Large intestine (tissue), 3 donors: ENCODE measurements around the gene MAPK14. TPM values are rescaled to one million over a fixed set of nuclear protein-coding genes. Genes with fewer than 3 reads are reported as not detected.
A peak's percentile ranks its signal among the peaks of the same experiment; 100 is the strongest.
"Not testable (repeated sequence)": the region's sequence is repeated elsewhere in the genome, so short reads cannot be mapped to it uniquely, and the experiment has no call there.

Experiments
- DNase-seq, 2 donors: peaks; one replicate each; pipeline versions ENCODE4 v3.0.0 to v3.0.0-alpha.2; 2013
- H3K27ac ChIP-seq: one replicate; pipeline ENCODE4 v1.5.1; 2013; ENCODE audit warnings: low read length
- H3K27me3 ChIP-seq: 2 replicates; pipeline ENCODE4 v1.6.1; 2013; ENCODE audit warnings: low read length; ENCODE audit not compliant: control insufficient read depth, insufficient read depth
- H3K36me3 ChIP-seq: 2 replicates; pipeline ENCODE4 v1.6.1; 2013; ENCODE audit warnings: low read length; ENCODE audit not compliant: control insufficient read depth, insufficient read depth
- H3K4me1 ChIP-seq: one replicate; pipeline ENCODE4 v1.6.1; 2013; ENCODE audit warnings: low read length; ENCODE audit not compliant: control insufficient read depth, insufficient read depth
- H3K4me3 ChIP-seq: one replicate; pipeline ENCODE4 v1.5.1; 2013; ENCODE audit warnings: low read length
- H3K9me3 ChIP-seq: one replicate; pipeline ENCODE4 v1.6.1; 2013; ENCODE audit warnings: mild to moderate bottlenecking, low read depth, low read length, moderate library complexity; ENCODE audit not compliant: control insufficient read depth
- WGBS: methylation state at CpG from one replicate; pipeline ENCODE4 v1.1.5; 2013; ENCODE audit warnings: low lambda C conversion rate; ENCODE audit not compliant: insufficient coverage; 5-methylcytosine and 5-hydroxymethylcytosine counted together
- polyA plus RNA-seq: library from polyadenylated mRNA; unstranded; fragments of 120-200 nt; gene quantifications from one replicate; pipeline ENCODE4 v1.2.1, GENCODE V29; 2013

The MAPK14 gene
- polyA plus RNA-seq, 1 donor, result 74.8 TPM

DNA sequence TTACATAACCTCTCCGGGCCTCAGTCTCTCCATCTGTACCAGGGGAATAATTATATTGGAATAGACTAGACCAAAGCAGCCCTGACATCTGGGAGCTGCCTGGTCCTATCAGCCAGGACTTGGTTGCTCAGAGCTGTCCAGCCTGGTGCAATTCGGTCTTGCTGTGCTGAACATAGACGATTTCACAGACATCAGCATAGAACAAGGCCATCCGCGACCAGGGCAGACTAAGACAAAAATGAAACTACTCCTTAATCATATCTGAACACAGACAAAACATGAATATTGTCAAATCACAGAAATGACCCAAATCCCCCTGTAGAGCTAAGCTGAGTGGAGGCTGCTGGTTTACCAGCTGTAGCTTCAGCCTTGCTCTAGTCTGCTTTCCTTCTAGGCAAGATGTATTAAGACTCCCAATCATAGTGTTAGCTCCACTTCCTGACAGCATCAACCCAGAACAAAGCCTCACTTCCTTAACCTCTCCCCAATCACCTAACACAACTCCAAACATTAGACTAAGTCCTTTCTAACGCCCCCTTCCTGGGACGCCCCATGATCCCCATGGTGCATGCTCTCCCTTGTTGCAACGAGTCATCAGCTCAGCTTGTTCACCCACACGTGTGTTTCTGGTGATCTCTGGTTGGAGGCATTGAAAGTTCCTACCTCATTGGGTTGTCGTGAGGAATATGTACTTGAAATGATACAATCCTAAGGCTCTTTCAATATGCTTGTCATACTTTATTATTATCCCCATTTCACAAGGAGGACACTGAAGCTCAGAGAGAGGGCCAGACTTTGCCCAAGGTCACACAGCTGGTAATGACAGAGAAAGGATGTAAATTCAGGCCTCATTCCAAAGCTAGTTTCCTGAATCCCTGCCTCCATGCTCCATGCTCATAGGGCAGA is 99.2 kb downstream of the MAPK14 start:
- Histone ChIP-seq H3K27ac (no peak overlapping the region), H3K9me3 (no peaks in the 10 kb centered on the region), H3K27me3 (no peaks in the 10 kb centered on the region), H3K36me3 (no peaks in the 10 kb centered on the region), H3K4me3 (no peak overlapping the region), H3K4me1 (peaks cover 24% of the 10 kb centered on the region)
- DNase-seq, result no peak
- no CpG with 5 or more reads among the region's 10 CpGs for WGBS

DNA sequence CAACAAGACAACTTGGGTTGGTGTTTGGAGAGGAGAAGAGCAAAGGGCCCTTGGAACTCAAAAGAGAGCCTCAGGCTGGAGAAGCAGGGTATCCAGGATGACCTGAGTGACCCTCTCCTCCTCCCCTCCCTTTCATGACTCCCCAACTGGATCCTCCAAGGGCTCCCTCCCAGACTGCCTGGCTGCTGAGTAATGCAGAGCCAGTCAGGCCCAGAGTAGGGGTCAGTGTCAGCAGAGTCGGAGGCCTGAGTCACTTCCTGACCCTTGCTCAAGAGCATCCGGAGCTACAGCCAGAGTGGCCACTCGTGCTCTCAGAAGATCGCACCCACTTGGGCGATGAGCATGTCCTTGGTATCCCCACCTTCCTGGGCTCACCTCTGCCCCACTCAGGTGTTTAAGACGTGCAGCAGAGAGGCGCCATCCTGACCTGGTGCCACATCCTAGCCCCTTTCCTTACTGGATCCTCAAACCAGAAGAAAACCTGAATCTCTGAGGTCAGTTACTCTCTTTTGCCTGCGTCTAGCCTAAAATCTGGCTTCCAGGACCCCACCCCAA is 99.9 kb downstream of the MAPK14 start:
- peaks cover 5% of the 10 kb centered on the region for H3K36me3 ChIP-seq
- H3K9me3 ChIP-seq, result no peaks in the 10 kb centered on the region
- 100% methylated on average over 1 of the region's 8 CpGs for WGBS
- H3K27ac ChIP-seq, result no peak overlapping the region
- no peak overlapping the region for H3K4me3 ChIP-seq
- no peaks in the 10 kb centered on the region for H3K27me3 ChIP-seq
- H3K4me1 ChIP-seq, result peaks cover 24% of the 10 kb centered on the region
- no peak for DNase-seq

DNA sequence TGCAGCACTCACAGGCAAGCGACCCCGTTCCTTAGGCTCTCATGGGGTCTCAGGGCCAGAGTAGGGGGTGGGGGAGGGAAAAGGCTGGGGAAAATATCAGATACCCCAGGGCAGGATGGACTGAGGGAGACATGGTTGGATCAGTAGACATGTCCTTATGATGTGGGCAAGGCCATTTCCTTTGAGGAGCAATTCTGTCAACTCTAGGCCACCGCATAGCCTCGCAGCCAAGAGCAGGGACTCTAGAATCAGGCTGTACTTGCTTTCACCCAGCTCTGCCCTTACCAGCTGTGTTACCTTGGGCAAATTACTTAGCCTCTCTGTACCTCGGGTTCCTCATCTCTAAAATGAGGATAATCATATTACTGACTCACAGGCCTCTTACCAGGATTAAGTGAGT is 100.5 kb downstream of the MAPK14 start:
- no peak for DNase-seq
- H3K27me3 ChIP-seq, result no peaks in the 10 kb centered on the region
- no peak overlapping the region for H3K27ac ChIP-seq
- WGBS, result 100% methylated on average over 1 of the region's 5 CpGs
- peaks cover 10% of the 10 kb centered on the region for H3K36me3 ChIP-seq
- peaks cover 28% of the 10 kb centered on the region for H3K4me1 ChIP-seq
- H3K4me3 ChIP-seq, result no peak overlapping the region
- H3K9me3 ChIP-seq, result no peaks in the 10 kb centered on the region

DNA sequence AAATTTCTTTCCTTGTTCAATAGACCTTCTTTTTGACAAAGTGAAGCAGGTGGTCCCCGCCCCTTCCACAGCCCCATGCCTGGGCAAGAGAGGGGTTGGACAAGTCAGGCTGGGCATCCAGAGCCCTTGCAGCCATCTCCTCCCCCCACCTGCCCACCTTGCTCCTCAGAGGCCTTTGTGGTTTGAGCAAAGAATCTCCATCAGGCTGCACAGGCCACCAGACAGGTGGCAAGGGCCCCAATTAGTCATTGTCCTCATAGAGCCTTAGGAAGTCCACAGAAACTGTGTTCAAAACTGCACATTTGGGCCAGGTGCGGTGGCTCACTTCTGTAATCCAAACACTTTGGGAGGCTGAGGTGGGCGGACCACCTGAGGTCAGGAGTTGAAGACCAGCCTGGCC is 101.2 kb downstream of the MAPK14 start:
- H3K36me3 ChIP-seq, result peaks cover 14% of the 10 kb centered on the region
- H3K4me3 ChIP-seq, result no peak overlapping the region
- H3K27ac ChIP-seq, result no peak overlapping the region
- peaks cover 31% of the 10 kb centered on the region for H3K4me1 ChIP-seq
- no peak for DNase-seq
- H3K9me3 ChIP-seq, result no peaks in the 10 kb centered on the region
- H3K27me3 ChIP-seq, result no peaks in the 10 kb centered on the region
- no CpG with 5 or more reads among the region's 3 CpGs for WGBS

DNA sequence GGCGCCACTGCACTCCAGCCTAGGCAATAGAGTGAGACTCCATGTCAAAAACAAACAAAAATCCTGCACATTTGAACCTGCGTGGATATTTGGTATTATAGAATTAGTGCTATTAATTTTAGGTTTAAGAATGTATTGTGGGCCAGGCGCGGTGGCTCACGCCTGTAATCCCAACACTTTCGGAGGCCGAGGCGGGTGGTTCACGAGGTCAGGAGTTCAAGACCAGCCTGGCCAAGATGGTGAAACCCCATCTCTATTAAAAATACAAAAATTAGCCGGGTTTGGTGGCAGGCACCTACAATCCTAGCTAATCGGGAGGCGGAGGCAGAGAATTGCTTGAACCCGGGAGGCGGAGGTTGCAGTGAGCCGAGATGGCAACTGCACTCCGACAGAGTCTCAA is 101.7 kb downstream of the MAPK14 start:
- not testable (repeated sequence) for H3K4me3 ChIP-seq, DNase-seq, H3K9me3 ChIP-seq, H3K27me3 ChIP-seq
- H3K4me1 ChIP-seq, result peaks cover 31% of the 10 kb centered on the region
- H3K27ac ChIP-seq, result peak overlapping the region; percentile 97
- WGBS, result 100% methylated on average over 1 of the region's 16 CpGs
- H3K36me3 ChIP-seq, result peaks cover 20% of the 10 kb centered on the region

DNA sequence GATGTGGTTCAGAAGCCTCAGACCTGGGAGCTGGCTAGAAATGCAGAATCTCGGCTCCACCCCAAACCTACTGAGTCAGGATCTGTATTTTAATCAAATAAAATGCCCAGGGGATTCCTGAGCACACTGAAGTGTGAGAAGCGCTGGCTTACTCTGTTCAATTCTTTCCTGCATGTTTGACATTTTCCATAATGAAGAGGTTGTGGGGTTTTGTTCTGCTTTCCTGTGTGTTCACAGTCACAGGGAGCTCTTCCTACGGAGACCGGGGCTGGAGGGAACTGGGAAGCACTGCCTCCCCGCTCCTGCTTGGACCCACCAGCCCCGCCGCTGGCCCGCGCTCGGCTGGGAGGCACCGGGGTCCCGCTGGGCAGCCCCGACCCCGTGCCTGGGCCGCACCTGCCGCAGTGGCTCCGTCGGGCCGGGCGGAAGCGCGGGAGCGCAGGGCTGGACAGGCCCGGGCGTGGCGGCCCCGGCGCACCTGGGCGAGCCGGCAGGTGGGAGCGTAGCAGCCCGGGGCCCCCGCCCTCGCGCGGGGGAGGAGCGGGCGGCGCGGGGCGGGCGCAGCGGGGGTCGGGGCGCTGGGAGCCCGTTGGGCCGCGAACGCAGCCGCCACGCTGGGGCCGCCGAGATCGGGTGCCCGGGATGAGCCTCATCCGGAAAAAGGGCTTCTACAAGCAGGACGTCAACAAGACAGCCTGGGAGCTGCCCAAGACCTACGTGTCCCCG is 102.5 kb downstream of the MAPK14 start, which contains the start of gene MAPK13:
TSS of gene MAPK13 (plus strand) at position 573 of the 726 bp plus-strand sequence. CDS start at position 643, 70 bp downstream.
- no peaks in the 10 kb centered on the region for H3K27me3 ChIP-seq
- H3K4me1 ChIP-seq, result peaks cover 34% of the 10 kb centered on the region
- DNase-seq, result peak; percentile 56 to 84
- H3K27ac ChIP-seq, result peak within 1 kb of the TSS; percentile 99
- 20% methylated on average over 1 of the region's 59 CpGs for WGBS
- H3K36me3 ChIP-seq, result peaks cover 27% of the 10 kb centered on the region
- no peaks in the 10 kb centered on the region for H3K9me3 ChIP-seq
- H3K4me3 ChIP-seq, result peak within 1 kb of the TSS; percentile 66

DNA sequence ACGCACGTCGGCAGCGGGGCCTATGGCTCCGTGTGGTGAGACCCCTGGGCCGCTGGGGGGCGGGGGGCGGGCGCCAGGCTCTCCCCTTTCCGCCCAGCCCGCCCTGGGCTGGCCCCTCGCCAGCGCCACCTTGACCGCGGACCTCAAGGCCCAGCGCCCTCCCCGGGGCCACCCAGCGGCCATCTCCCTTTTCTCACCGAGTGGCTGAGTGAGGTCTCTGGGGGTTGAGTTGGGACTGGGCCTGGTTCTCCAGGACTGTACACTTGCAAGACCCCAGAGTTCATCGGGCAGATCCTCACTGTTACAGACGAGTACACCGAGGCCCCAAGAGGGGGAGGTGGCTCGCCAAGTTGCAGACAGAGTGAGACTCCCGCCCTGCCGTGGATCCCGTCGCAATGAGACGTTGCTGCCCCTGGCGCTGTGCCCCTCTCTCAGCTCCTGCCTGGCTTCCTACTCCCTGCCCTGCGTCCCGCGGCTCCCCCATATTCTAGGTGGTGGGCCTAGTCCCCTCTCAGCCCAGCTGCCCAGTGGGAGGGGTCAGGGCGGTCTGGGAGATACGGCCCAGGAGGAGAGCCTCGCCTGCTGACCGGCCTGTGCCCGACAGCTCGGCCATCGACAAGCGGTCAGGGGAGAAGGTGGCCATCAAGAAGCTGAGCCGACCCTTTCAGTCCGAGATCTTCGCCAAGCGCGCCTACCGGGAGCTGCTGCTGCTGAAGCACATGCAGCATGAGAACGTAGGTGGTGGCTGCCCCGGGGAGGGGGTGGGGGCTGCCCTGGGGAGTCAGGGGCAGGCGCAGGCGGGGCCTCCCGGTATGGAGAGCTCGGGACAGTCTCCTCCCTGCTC is 103.3 kb downstream of the MAPK14 start:
- peak in 1 of 2 donors; percentile 76 for DNase-seq
- H3K4me1 ChIP-seq, result peaks cover 36% of the 10 kb centered on the region

DNA sequence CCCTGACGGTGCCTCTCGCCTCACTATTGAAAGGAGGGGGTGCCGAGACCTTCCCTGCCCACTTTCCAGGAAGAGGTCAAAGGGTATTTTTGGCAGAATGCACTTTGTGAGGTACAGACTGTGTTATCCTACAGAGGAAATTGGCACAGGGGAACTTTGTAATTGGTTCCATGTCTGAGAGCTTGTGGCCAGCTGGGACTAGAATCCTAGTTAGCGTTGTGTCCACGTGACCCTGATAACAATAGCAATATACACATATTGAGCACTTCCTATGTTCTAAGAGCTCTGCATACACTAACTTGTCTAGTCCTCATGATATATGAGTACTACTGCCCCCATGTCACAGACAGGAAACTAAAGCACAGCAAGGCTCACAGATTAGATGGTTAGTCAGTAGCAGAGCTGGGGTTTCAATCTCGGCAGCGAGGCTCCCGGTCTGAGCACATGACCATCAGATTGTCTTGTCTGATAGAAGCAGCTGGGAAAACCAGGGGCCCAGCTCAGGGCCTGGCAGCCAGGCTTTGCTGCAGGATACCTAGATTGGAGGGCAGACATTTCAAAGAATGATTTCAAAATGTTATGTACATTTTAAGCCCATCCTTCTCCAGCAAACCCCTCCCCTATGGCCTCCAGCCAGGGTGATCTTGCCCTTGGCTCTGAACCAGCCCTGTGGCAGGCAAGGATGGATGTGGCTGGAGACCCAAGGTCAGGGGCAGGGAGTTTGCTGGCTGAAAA is 104.1 kb downstream of the MAPK14 start:
- H3K4me3 ChIP-seq, result peak overlapping the region; percentile 66
- DNase-seq, result peak; percentile 93 to 98
- H3K27ac ChIP-seq, result peak overlapping the region; percentile 99
- WGBS, result no CpG with 5 or more reads among the region's 8 CpGs
- H3K4me1 ChIP-seq, result peaks cover 36% of the 10 kb centered on the region
- H3K9me3 ChIP-seq, result no peaks in the 10 kb centered on the region
- peaks cover 43% of the 10 kb centered on the region for H3K36me3 ChIP-seq
- no peaks in the 10 kb centered on the region for H3K27me3 ChIP-seq

More for the DNA sequence above, 103.3 kb downstream of the MAPK14 start:
- Histone ChIP-seq H3K27me3 (no peaks in the 10 kb centered on the region), H3K4me3 (peak overlapping the region; percentile 66), H3K27ac (peak overlapping the region; percentile 99), H3K9me3 (no peaks in the 10 kb centered on the region), H3K36me3 (peaks cover 35% of the 10 kb centered on the region)
- WGBS, result no CpG with 5 or more reads among the region's 52 CpGs

DNA sequence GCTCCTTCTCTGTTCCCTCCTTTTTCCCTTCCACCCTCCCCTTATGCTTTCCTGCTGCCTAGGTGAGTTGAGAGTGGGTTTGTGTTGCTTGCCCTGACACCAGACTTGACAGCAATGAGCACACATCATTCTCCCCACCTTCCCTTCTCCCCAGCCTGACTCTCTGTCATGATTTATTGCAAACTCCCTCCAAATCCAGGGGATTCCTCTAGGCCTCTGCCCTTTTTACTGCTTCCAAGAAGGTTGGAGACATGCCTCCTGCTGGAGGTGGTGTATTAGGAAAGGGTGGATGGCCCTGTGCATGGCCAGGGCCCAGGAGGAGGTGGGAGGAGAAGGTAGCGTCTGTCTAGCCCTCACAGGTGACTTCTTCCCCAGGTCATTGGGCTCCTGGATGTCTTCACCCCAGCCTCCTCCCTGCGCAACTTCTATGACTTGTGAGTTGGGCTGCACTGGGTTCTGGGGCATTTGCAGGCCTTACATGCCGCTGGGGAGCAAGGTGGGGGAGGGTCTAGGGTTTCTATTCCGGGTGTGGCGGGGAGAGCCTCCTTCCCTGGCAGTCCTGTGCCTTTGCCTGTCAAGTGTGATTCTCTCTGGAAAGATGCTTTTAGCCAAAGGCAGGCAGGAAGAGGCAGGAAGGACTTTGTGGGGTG is 104.8 kb downstream of the MAPK14 start:
- H3K36me3 ChIP-seq, result peaks cover 46% of the 10 kb centered on the region
- WGBS, result no CpG with 5 or more reads among the region's 5 CpGs
- H3K27ac ChIP-seq, result peak overlapping the region; percentile 99
- no peaks in the 10 kb centered on the region for H3K27me3 ChIP-seq
- DNase-seq, result no peak
- H3K4me3 ChIP-seq, result peak overlapping the region; percentile 66
- H3K4me1 ChIP-seq, result peaks cover 36% of the 10 kb centered on the region
- H3K9me3 ChIP-seq, result no peaks in the 10 kb centered on the region
